H9 (cell line): ENCODE results near the gene PRSS56. TPM values are rescaled to one million over a fixed set of nuclear protein-coding genes. Genes with fewer than 3 reads are reported as not detected.

Experiments
- DNase-seq: peaks from one replicate; pipeline ENCODE4 v3.0.0-alpha.2; 2017
- H2AFZ ChIP-seq: one replicate; pipeline ENCODE4 v1.6.1; 2013; ENCODE audit warnings: mild to moderate bottlenecking, low read length, control low read depth, moderate library complexity
- H2AK5ac ChIP-seq: 2 replicates; pipeline ENCODE4 v1.6.1; 2013; ENCODE audit warnings: low read length, control low read depth, mixed read lengths; ENCODE audit not compliant: insufficient read length
- H2BK120ac ChIP-seq: one replicate; pipeline ENCODE4 v1.6.1; 2013; ENCODE audit warnings: low read depth, mild to moderate bottlenecking, low read length, control low read depth, inconsistent platforms; ENCODE audit not compliant: poor library complexity, severe bottlenecking
- H2BK12ac ChIP-seq: 2 replicates; pipeline ENCODE4 v1.6.1; 2013; ENCODE audit warnings: low read length, control low read depth, mixed read lengths, low read depth; ENCODE audit not compliant: insufficient read length
- H2BK15ac ChIP-seq: 2 replicates; pipeline ENCODE4 v1.6.1; 2013; ENCODE audit warnings: low read depth, low read length, control low read depth
- H2BK20ac ChIP-seq: one replicate; pipeline ENCODE4 v1.6.1; 2013; ENCODE audit warnings: low read depth, mild to moderate bottlenecking, low read length, control low read depth, inconsistent platforms; ENCODE audit not compliant: poor library complexity, severe bottlenecking
- H2BK5ac ChIP-seq: 2 replicates; pipeline ENCODE4 v1.6.1; 2013; ENCODE audit warnings: low read length, control low read depth, mixed read lengths; ENCODE audit not compliant: insufficient read length
- H3K14ac ChIP-seq: 2 replicates; pipeline ENCODE4 v1.6.1; 2013; ENCODE audit warnings: low read length, control low read depth; ENCODE audit not compliant: insufficient read depth
- H3K18ac ChIP-seq: 2 replicates; pipeline ENCODE4 v1.6.1; 2013; ENCODE audit warnings: low read depth, mild to moderate bottlenecking, mixed read lengths, low read length, control low read depth; ENCODE audit not compliant: insufficient read length
- H3K23ac ChIP-seq: 2 replicates; pipeline ENCODE4 v1.6.1; 2013; ENCODE audit warnings: low read length, control low read depth, mixed read lengths, low read depth; ENCODE audit not compliant: insufficient read length
- H3K23me2 ChIP-seq: 2 replicates; pipeline ENCODE4 v1.6.1; 2013; ENCODE audit warnings: low read depth, mild to moderate bottlenecking, mixed read lengths, low read length, control low read depth; ENCODE audit not compliant: insufficient read length, poor library complexity, severe bottlenecking
- H3K27ac ChIP-seq: 2 replicates; pipeline ENCODE4 v1.5.1; 2013; ENCODE audit warnings: low read length, control low read depth, mixed read lengths, low read depth; ENCODE audit not compliant: insufficient read length
- H3K27me3 ChIP-seq: 2 replicates; pipeline ENCODE4 v1.6.1; 2013; ENCODE audit warnings: low read length, control low read depth, inconsistent platforms; ENCODE audit not compliant: insufficient read depth
- H3K4ac ChIP-seq: 2 replicates; pipeline ENCODE4 v1.6.1; 2013; ENCODE audit warnings: low read depth, mild to moderate bottlenecking, control low read depth, inconsistent platforms, low read length, moderate library complexity
- H3K4me1 ChIP-seq: 2 replicates; pipeline ENCODE4 v1.6.1; 2013; ENCODE audit warnings: low read length, control low read depth, inconsistent platforms; ENCODE audit not compliant: insufficient read depth
- H3K4me2 ChIP-seq: 2 replicates; pipeline ENCODE4 v1.6.1; 2013; ENCODE audit warnings: low read length, control low read depth, mixed read lengths; ENCODE audit not compliant: insufficient read length, insufficient read depth
- H3K56ac ChIP-seq: 2 replicates; pipeline ENCODE4 v1.6.1; 2013; ENCODE audit warnings: low read depth, mild to moderate bottlenecking, mixed read lengths, low read length, control low read depth; ENCODE audit not compliant: insufficient read length
- H3K79me1 ChIP-seq: 2 replicates; pipeline ENCODE4 v1.6.1; 2013; ENCODE audit warnings: low read depth, mild to moderate bottlenecking, moderate library complexity, low read length, control low read depth, inconsistent platforms; ENCODE audit not compliant: insufficient read depth, poor library complexity, severe bottlenecking
- H3K79me2 ChIP-seq: 2 replicates; pipeline ENCODE4 v1.6.1; 2013; ENCODE audit warnings: low read length, control low read depth, inconsistent platforms; ENCODE audit not compliant: insufficient read depth
- H3K9ac ChIP-seq: 2 replicates; pipeline ENCODE4 v1.6.1; 2013; ENCODE audit warnings: low read length, control low read depth, mixed read lengths; ENCODE audit not compliant: insufficient read length; ENCODE audit errors: extremely low read depth
- H3K9me3 ChIP-seq: one replicate; pipeline ENCODE4 v1.6.1; 2013; ENCODE audit warnings: low read depth, low read length, inconsistent platforms; ENCODE audit not compliant: control insufficient read depth
- H3T11ph ChIP-seq: one replicate; pipeline ENCODE4 v1.6.1; 2013; ENCODE audit warnings: mild to moderate bottlenecking, low read length, control low read depth, inconsistent platforms
- H4K20me1 ChIP-seq: one replicate; pipeline ENCODE4 v1.6.1; 2013; ENCODE audit not compliant: control insufficient read depth, insufficient read length, insufficient read depth
- H4K5ac ChIP-seq: 2 replicates; pipeline ENCODE4 v1.6.1; 2013; ENCODE audit warnings: low read depth, mild to moderate bottlenecking, mixed read lengths, low read length, control low read depth; ENCODE audit not compliant: insufficient read length
- H4K8ac ChIP-seq: replicated peaks from 2 replicates; pipeline ENCODE4 v1.6.1; 2013; ENCODE audit warnings: low read length, control low read depth, mixed read lengths, low read depth; ENCODE audit not compliant: insufficient read length
- H4K91ac ChIP-seq: 2 replicates; pipeline ENCODE4 v1.6.1; 2013; ENCODE audit warnings: low read depth, mild to moderate bottlenecking, moderate library complexity, mixed read lengths, low read length, control low read depth; ENCODE audit not compliant: insufficient read length
- H3K27ac Mint-ChIP-seq, 3 experiments: 2 replicates in 2 of 3; 3 replicates in 1 of 3; pipeline ENCODE4 v1.8.0; 2020 to 2021; ENCODE audit warnings: mixed read lengths in 3 of 3, mild to moderate bottlenecking in 1 of 3, moderate library complexity in 1 of 3
- H3K27me3 Mint-ChIP-seq: 2 replicates; pipeline ENCODE4 v1.8.0; 2021; ENCODE audit warnings: low read depth, mild to moderate bottlenecking, moderate library complexity, mixed read lengths
- H3K36me3 Mint-ChIP-seq, 3 experiments: 2 replicates in 2 of 3; 3 replicates in 1 of 3; pipeline ENCODE4 v1.8.0; 2020 to 2021; ENCODE audit warnings: low read depth in 3 of 3, mixed read lengths in 3 of 3; ENCODE audit not compliant: insufficient read depth in 1 of 3
- H3K4me1 Mint-ChIP-seq, 2 experiments: 2 replicates each; pipeline ENCODE4 v1.8.0; 2020; ENCODE audit warnings: mixed read lengths in 2 of 2
- H3K4me3 Mint-ChIP-seq, 2 experiments: 2 replicates in 1 of 2; 3 replicates in 1 of 2; pipeline ENCODE4 v1.8.0; 2020 to 2021; ENCODE audit warnings: mild to moderate bottlenecking in 2 of 2, mixed read lengths in 2 of 2, moderate library complexity in 1 of 2
- H3K9me3 Mint-ChIP-seq, 2 experiments: 2 replicates in 1 of 2; 3 replicates in 1 of 2; pipeline ENCODE4 v1.8.0; 2020; ENCODE audit warnings: mild to moderate bottlenecking in 2 of 2, mixed read lengths in 2 of 2, moderate library complexity in 1 of 2
- WGBS: extraction: QIAGEN DNeasy Blood & Tissue Kit; methylation state at CpG from one replicate; pipeline ENCODE4 v1.1.7; 2013; ENCODE audit warnings: missing lambda C conversion rate, low lambda C conversion rate, mixed read lengths; ENCODE audit not compliant: insufficient read length; ENCODE audit errors: extremely low coverage; 5-methylcytosine and 5-hydroxymethylcytosine counted together
- total RNA-seq: library from RNA; stranded (reverse); gene quantifications from 2 replicates; pipeline ENCODE4 v1.2.1, GENCODE V29; 2021
- TF ChIP-seq, protein P1 (sequence below): fragments of 200-600 bp; sonication (generic); conservative IDR thresholded peaks from 3 replicates; pipeline ENCODE4 v1.8.0; 2021; ENCODE audit warnings: antibody characterized with exemption, mild to moderate bottlenecking

Gene PRSS56
- total RNA-seq, 1 experiment from 2014 or later = not detected

DNA sequence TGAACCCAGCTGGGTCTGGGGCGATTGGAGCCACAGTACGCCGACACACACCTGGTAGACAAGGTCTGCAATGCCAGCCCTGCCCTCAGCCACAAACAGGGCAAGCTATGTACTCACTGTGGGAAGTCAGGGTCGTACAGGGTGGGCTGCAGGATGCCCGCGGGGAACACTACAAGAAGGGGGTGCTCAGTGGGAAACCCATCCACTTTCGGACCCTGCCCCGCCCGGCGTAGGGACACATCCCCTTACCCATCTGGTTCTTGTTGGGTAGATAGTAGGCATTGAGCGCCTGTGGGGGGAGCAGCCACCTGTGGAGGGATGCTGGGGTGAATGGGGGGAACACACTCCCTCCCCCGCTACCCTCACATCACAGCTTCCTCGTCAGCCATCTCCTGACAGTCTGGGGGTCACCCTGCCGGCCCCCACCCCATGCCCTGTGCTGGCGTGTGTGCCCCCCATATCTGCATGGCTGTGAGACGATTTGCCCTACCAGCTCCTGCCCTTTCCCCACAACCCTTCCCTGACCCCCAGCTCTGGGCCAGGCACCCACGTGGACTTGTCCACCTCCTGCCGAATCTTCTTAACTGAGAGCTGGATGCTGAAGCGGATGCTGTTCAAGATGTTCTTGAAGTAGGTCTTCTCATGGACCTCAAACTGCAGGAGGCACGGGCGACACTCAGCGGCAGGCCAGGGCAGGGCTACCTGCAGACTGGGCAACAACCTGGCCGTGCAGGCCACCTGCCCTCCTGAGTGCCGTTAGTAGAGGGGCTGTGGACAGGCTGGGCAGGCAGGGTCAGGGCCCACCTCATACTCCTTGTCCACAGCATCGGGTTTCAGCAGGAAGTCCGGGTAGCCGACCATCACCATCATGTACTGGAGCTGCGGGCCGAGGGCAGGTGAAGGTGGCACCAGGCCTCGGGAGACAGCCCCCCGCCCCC, 37.6 kb upstream of the PRSS56 start:
- DNase-seq = peak; percentile 19
- Histone ChIP-seq H3K4me2 (no peak overlapping the region), H4K91ac (no peak overlapping the region), H2AK5ac (no peak overlapping the region), H3K56ac (no peak overlapping the region), H3K14ac (no peak overlapping the region), H4K5ac (no peak overlapping the region), H3K27ac (no peak overlapping the region), H2BK12ac (no peak overlapping the region), H3K9ac (no peak overlapping the region), H3K23ac (no peak overlapping the region), H2BK15ac (no peak overlapping the region), H3K79me1 (no peaks in the 10 kb centered on the region), H4K20me1 (no peaks in the 10 kb centered on the region), H2BK5ac (no peak overlapping the region), H3K27me3 (peaks cover 32% of the 10 kb centered on the region), H2BK120ac (no peak overlapping the region), H4K8ac (no peak overlapping the region), H3K4ac (no peak overlapping the region), H3K18ac (no peak overlapping the region), H3T11ph (no peak overlapping the region), H3K4me1 (no peaks in the 10 kb centered on the region), H3K9me3 (no peaks in the 10 kb centered on the region), H2BK20ac (no peak overlapping the region), H2AFZ (no peak overlapping the region), H3K79me2 (no peaks in the 10 kb centered on the region), H3K23me2 (peaks cover 9% of the 10 kb centered on the region)
- Mint-ChIP-seq H3K4me3 (no peak overlapping the region), H3K27ac (no peak overlapping the region), H3K27me3 (peaks cover 60% of the 10 kb centered on the region), H3K36me3 (peaks cover 0 to 8% (median 0%) of the 10 kb centered on the region in 3 experiments; a peak in 3 of 7 replicates), H3K9me3 (no peaks in the 10 kb centered on the region), H3K4me1 (peaks cover 6% of the 10 kb centered on the region in 2 experiments)
- no CpG with 5 or more reads among the region's 31 CpGs for WGBS
- TF ChIP-seq, protein P1, sequence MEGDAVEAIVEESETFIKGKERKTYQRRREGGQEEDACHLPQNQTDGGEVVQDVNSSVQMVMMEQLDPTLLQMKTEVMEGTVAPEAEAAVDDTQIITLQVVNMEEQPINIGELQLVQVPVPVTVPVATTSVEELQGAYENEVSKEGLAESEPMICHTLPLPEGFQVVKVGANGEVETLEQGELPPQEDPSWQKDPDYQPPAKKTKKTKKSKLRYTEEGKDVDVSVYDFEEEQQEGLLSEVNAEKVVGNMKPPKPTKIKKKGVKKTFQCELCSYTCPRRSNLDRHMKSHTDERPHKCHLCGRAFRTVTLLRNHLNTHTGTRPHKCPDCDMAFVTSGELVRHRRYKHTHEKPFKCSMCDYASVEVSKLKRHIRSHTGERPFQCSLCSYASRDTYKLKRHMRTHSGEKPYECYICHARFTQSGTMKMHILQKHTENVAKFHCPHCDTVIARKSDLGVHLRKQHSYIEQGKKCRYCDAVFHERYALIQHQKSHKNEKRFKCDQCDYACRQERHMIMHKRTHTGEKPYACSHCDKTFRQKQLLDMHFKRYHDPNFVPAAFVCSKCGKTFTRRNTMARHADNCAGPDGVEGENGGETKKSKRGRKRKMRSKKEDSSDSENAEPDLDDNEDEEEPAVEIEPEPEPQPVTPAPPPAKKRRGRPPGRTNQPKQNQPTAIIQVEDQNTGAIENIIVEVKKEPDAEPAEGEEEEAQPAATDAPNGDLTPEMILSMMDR = no peak
